ENCODE results near the gene A2M. TPM values are rescaled to one million over a fixed set of nuclear protein-coding genes. Genes with fewer than 3 reads are reported as not detected.

The A2M gene
- total RNA-seq, 1 experiment from 2014 or later: 1.9 TPM

DNA sequence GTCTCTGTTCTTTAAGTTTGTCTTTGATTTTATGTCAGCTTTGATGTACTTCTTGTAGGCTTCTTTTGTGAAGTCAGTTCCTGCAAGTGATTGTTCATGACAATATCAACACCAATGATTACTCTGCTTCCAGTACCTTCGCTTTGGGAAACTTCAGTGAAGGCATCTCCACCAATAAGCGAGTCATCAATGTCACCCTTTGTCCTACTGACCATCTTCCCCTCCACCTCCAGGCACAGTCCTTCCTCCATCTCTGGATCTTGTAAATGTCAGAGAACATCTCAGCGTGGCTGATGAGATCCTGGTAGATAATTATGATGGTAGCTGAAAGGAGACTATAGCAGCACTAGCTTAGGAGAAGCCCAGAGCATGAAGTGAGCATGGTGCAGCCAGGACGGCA, 40.4 kb upstream of the A2M start (continued):
- TF ChIP-seq, protein P1, sequence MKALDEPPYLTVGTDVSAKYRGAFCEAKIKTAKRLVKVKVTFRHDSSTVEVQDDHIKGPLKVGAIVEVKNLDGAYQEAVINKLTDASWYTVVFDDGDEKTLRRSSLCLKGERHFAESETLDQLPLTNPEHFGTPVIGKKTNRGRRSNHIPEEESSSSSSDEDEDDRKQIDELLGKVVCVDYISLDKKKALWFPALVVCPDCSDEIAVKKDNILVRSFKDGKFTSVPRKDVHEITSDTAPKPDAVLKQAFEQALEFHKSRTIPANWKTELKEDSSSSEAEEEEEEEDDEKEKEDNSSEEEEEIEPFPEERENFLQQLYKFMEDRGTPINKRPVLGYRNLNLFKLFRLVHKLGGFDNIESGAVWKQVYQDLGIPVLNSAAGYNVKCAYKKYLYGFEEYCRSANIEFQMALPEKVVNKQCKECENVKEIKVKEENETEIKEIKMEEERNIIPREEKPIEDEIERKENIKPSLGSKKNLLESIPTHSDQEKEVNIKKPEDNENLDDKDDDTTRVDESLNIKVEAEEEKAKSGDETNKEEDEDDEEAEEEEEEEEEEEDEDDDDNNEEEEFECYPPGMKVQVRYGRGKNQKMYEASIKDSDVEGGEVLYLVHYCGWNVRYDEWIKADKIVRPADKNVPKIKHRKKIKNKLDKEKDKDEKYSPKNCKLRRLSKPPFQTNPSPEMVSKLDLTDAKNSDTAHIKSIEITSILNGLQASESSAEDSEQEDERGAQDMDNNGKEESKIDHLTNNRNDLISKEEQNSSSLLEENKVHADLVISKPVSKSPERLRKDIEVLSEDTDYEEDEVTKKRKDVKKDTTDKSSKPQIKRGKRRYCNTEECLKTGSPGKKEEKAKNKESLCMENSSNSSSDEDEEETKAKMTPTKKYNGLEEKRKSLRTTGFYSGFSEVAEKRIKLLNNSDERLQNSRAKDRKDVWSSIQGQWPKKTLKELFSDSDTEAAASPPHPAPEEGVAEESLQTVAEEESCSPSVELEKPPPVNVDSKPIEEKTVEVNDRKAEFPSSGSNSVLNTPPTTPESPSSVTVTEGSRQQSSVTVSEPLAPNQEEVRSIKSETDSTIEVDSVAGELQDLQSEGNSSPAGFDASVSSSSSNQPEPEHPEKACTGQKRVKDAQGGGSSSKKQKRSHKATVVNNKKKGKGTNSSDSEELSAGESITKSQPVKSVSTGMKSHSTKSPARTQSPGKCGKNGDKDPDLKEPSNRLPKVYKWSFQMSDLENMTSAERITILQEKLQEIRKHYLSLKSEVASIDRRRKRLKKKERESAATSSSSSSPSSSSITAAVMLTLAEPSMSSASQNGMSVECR (CRISPR knock-in tag; IDR thresholded peaks at IDR 0.05; ENCODE audit: borderline replicate concordance): no peak
- TF ChIP-seq, protein P2, sequence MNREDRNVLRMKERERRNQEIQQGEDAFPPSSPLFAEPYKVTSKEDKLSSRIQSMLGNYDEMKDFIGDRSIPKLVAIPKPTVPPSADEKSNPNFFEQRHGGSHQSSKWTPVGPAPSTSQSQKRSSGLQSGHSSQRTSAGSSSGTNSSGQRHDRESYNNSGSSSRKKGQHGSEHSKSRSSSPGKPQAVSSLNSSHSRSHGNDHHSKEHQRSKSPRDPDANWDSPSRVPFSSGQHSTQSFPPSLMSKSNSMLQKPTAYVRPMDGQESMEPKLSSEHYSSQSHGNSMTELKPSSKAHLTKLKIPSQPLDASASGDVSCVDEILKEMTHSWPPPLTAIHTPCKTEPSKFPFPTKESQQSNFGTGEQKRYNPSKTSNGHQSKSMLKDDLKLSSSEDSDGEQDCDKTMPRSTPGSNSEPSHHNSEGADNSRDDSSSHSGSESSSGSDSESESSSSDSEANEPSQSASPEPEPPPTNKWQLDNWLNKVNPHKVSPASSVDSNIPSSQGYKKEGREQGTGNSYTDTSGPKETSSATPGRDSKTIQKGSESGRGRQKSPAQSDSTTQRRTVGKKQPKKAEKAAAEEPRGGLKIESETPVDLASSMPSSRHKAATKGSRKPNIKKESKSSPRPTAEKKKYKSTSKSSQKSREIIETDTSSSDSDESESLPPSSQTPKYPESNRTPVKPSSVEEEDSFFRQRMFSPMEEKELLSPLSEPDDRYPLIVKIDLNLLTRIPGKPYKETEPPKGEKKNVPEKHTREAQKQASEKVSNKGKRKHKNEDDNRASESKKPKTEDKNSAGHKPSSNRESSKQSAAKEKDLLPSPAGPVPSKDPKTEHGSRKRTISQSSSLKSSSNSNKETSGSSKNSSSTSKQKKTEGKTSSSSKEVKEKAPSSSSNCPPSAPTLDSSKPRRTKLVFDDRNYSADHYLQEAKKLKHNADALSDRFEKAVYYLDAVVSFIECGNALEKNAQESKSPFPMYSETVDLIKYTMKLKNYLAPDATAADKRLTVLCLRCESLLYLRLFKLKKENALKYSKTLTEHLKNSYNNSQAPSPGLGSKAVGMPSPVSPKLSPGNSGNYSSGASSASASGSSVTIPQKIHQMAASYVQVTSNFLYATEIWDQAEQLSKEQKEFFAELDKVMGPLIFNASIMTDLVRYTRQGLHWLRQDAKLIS (CRISPR knock-in tag; IDR thresholded peaks at IDR 0.05; ENCODE audit: borderline replicate concordance): no peak
- TF ChIP-seq FOXJ3 (CRISPR knock-in tag; IDR thresholded peaks at IDR 0.05; ENCODE audit: borderline replicate concordance): no peak
- TF ChIP-seq SMAD3 (CRISPR knock-in tag; IDR thresholded peaks at IDR 0.05; ENCODE audit: borderline replicate concordance): no peak
- no peak for TF ChIP-seq JAZF1 (CRISPR knock-in tag; IDR thresholded peaks at IDR 0.05)
- TF ChIP-seq, protein P3, sequence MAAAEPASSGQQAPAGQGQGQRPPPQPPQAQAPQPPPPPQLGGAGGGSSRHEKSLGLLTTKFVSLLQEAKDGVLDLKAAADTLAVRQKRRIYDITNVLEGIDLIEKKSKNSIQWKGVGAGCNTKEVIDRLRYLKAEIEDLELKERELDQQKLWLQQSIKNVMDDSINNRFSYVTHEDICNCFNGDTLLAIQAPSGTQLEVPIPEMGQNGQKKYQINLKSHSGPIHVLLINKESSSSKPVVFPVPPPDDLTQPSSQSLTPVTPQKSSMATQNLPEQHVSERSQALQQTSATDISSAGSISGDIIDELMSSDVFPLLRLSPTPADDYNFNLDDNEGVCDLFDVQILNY (CRISPR knock-in tag; IDR thresholded peaks at IDR 0.05): no peak

DNA sequence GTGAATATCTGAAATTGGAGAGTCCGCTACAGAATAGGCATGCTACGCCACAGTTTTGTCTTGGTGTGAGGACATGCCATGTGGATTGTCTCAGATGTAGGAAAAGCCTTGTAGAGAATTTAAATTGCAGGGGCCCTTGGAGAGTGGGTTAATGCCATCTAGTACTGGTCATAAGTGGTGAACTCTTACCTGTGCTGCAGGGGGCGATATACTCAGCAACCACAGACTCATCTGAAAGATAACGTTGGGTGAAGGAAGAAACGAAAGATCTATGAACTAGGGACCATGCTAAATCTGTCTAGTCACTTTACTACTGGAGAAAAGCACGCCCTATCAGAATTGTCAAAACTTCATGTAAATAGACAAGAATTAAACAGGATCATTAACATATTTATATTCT, 33.7 kb upstream of the A2M start:
- ATAC-seq: peak; percentile 98
- Mint-ChIP-seq H3K27ac (no peak overlapping the region), H3K4me1 (no peaks in the 10 kb centered on the region), H3K4me3 (no peak overlapping the region), H3K9me3 (peaks cover 23% of the 10 kb centered on the region), H3K27me3 (ENCODE audit: low read depth) (peaks cover 10% of the 10 kb centered on the region), H3K36me3 (peaks cover 17% of the 10 kb centered on the region)
- peak; percentile 41 for DNase-seq (ENCODE audit: low spot score)
- ChIA-PET POLR2A (no interaction called here), CTCF (interaction anchor here (0.7 to 1.0 kb wide), 4 partner anchors 21 to 182 kb away, joined by 3 to 4 read pairs (median 3); no protein-coding TSS in a partner anchor)
- TF ChIP-seq, protein P4, sequence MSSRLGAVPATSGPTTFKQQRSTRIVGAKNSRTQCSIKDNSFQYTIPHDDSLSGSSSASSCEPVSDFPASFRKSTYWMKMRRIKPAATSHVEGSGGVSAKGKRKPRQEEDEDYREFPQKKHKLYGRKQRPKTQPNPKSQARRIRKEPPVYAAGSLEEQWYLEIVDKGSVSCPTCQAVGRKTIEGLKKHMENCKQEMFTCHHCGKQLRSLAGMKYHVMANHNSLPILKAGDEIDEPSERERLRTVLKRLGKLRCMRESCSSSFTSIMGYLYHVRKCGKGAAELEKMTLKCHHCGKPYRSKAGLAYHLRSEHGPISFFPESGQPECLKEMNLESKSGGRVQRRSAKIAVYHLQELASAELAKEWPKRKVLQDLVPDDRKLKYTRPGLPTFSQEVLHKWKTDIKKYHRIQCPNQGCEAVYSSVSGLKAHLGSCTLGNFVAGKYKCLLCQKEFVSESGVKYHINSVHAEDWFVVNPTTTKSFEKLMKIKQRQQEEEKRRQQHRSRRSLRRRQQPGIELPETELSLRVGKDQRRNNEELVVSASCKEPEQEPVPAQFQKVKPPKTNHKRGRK (CRISPR knock-in tag; IDR thresholded peaks at IDR 0.05; ENCODE audit: borderline replicate concordance): no peak
- TF ChIP-seq, protein P5, sequence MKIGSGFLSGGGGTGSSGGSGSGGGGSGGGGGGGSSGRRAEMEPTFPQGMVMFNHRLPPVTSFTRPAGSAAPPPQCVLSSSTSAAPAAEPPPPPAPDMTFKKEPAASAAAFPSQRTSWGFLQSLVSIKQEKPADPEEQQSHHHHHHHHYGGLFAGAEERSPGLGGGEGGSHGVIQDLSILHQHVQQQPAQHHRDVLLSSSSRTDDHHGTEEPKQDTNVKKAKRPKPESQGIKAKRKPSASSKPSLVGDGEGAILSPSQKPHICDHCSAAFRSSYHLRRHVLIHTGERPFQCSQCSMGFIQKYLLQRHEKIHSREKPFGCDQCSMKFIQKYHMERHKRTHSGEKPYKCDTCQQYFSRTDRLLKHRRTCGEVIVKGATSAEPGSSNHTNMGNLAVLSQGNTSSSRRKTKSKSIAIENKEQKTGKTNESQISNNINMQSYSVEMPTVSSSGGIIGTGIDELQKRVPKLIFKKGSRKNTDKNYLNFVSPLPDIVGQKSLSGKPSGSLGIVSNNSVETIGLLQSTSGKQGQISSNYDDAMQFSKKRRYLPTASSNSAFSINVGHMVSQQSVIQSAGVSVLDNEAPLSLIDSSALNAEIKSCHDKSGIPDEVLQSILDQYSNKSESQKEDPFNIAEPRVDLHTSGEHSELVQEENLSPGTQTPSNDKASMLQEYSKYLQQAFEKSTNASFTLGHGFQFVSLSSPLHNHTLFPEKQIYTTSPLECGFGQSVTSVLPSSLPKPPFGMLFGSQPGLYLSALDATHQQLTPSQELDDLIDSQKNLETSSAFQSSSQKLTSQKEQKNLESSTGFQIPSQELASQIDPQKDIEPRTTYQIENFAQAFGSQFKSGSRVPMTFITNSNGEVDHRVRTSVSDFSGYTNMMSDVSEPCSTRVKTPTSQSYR (CRISPR knock-in tag; IDR thresholded peaks at IDR 0.05): no peak
- no peak for TF ChIP-seq ZNF138 (CRISPR knock-in tag; conservative IDR thresholded peaks at IDR 0.05)
- no peak for TF ChIP-seq SMAD4 (CRISPR knock-in tag; IDR thresholded peaks at IDR 0.05)
- TF ChIP-seq OVOL2 (CRISPR knock-in tag; IDR thresholded peaks at IDR 0.05; ENCODE audit: borderline replicate concordance): no peak
- no peak for TF ChIP-seq ZNF121 (CRISPR knock-in tag; IDR thresholded peaks at IDR 0.05)
- TF ChIP-seq TCF7 (CRISPR knock-in tag; IDR thresholded peaks at IDR 0.05; ENCODE audit: low read depth): no peak
- TF ChIP-seq, protein P6, sequence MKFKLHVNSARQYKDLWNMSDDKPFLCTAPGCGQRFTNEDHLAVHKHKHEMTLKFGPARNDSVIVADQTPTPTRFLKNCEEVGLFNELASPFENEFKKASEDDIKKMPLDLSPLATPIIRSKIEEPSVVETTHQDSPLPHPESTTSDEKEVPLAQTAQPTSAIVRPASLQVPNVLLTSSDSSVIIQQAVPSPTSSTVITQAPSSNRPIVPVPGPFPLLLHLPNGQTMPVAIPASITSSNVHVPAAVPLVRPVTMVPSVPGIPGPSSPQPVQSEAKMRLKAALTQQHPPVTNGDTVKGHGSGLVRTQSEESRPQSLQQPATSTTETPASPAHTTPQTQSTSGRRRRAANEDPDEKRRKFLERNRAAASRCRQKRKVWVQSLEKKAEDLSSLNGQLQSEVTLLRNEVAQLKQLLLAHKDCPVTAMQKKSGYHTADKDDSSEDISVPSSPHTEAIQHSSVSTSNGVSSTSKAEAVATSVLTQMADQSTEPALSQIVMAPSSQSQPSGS (CRISPR knock-in tag; IDR thresholded peaks at IDR 0.05; ENCODE audit: borderline replicate concordance, low read depth): no peak
- no peak for TF ChIP-seq ZNF219 (CRISPR knock-in tag; IDR thresholded peaks at IDR 0.05; ENCODE audit: borderline replicate concordance)
- TF ChIP-seq, protein P7, sequence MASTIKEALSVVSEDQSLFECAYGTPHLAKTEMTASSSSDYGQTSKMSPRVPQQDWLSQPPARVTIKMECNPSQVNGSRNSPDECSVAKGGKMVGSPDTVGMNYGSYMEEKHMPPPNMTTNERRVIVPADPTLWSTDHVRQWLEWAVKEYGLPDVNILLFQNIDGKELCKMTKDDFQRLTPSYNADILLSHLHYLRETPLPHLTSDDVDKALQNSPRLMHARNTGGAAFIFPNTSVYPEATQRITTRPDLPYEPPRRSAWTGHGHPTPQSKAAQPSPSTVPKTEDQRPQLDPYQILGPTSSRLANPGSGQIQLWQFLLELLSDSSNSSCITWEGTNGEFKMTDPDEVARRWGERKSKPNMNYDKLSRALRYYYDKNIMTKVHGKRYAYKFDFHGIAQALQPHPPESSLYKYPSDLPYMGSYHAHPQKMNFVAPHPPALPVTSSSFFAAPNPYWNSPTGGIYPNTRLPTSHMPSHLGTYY (CRISPR knock-in tag; IDR thresholded peaks at IDR 0.05): no peak

Measured in WTC11 (cell line).